K562 (cell line): ENCODE measurements around the gene NFAM1. TPM values are rescaled to one million over a fixed set of nuclear protein-coding genes. Genes with fewer than 3 reads are reported as not detected.

Source experiments
- ATAC-seq: fragments of 200-7000 bp; cut with Tn5 transposase; 3 replicates; pipeline ENCODE4 v1.9.1; 2020; ENCODE audit warnings: moderate library complexity
- BruUV-seq: library from RNA; stranded (reverse); fragments of 400-500 nt; replicated peaks from 2 replicates; lab custom pipeline; 2021; lab: Mats Ljungman, UMichigan
- CTCF ChIA-PET: fragments of 300-600 bp; formaldehyde crosslinking; extraction: SDS; loops from one replicate; lab custom pipeline; 2021; ENCODE audit warnings: low intra/inter-chr PET ratio; lab: Yijun Ruan, JAX
- POLR2A ChIA-PET: fragments of 300-600, 350-650 bp; sonication (Branson Sonifier 250); formaldehyde crosslinking; extraction: SDS; loops from one replicate; lab custom pipeline; 2021; ENCODE audit warnings: antibody characterized with exemption, inconsistent platforms; lab: Yijun Ruan, JAX
- DNase-seq, 4 experiments: peaks; one replicate each; pipeline versions ENCODE4 v3.0.0 to v3.0.0-alpha.2; 2011 to 2018; ENCODE audit warnings: low spot score in 3 of 4, mixed read lengths in 3 of 4; ENCODE audit errors: extremely low read depth in 1 of 4
- FAIRE-seq: peaks from 2 replicates; lab custom pipeline; 2011; peaks lifted over from hg19 to GRCh38; lab: Jason Lieb, UNC
- H2AFZ ChIP-seq: 2 replicates; pipeline ENCODE4 v1.6.0; 2011; ENCODE audit warnings: low read depth, low read length, control low read depth, inconsistent platforms
- H3K27ac ChIP-seq: fragments of 200-600 bp; 3 replicates; pipeline ENCODE4 v1.8.0; 2011; ENCODE audit warnings: low read depth, mild to moderate bottlenecking, control low read depth, inconsistent platforms, low read length, moderate library complexity, mixed read lengths; ENCODE audit errors: extremely low read depth
- H3K27me3 ChIP-seq, 2 experiments: fragments of 300-600 bp in 1 of 2; 2 replicates in 1 of 2; 3 replicates in 1 of 2; pipeline versions ENCODE4 v1.6.0 to v1.8.0; 2011; ENCODE audit warnings: inconsistent platforms in 2 of 2, low read length in 2 of 2, mild to moderate bottlenecking in 1 of 2, mixed read lengths in 1 of 2, moderate library complexity in 1 of 2; ENCODE audit not compliant: control insufficient read depth in 2 of 2, insufficient read depth in 2 of 2
- H3K36me3 ChIP-seq: fragments of 300-600 bp; 3 replicates; pipeline ENCODE4 v1.8.0; 2011; ENCODE audit warnings: mild to moderate bottlenecking, low read length, inconsistent platforms; ENCODE audit not compliant: control insufficient read depth, insufficient read depth
- H3K4me1 ChIP-seq, 2 experiments: fragments of 200-600 bp in 1 of 2; replicated peaks in 1 of 2; 2 replicates in 1 of 2; 3 replicates in 1 of 2; pipeline versions ENCODE4 v1.5.1 to v1.8.0; 2011; ENCODE audit warnings: inconsistent platforms in 2 of 2, low read length in 2 of 2, mild to moderate bottlenecking in 1 of 2, mixed read lengths in 1 of 2, moderate library complexity in 1 of 2; ENCODE audit not compliant: control insufficient read depth in 2 of 2, insufficient read depth in 2 of 2
- H3K4me2 ChIP-seq: 2 replicates; pipeline ENCODE4 v1.6.1; 2011; ENCODE audit warnings: low read length, control low read depth, inconsistent platforms, mixed read lengths; ENCODE audit not compliant: insufficient read depth
- H3K4me3 ChIP-seq: fragments of 200-600 bp; sonication (generic), shearing (Covaris generic); 2 replicates; pipeline ENCODE4 v1.5.1; 2016; ENCODE audit warnings: control low read depth, inconsistent platforms
- H3K79me2 ChIP-seq: fragments of 200-600 bp; 3 replicates; pipeline ENCODE4 v1.8.0; 2011; ENCODE audit warnings: low read length, inconsistent platforms; ENCODE audit not compliant: control insufficient read depth, insufficient read depth
- H3K9ac ChIP-seq, 2 experiments: 2 replicates each; pipeline versions ENCODE4 v1.6.0 to v1.6.1; 2011; ENCODE audit warnings: low read depth in 2 of 2, low read length in 2 of 2, control low read depth in 1 of 2, inconsistent platforms in 1 of 2, mild to moderate bottlenecking in 1 of 2, mixed read lengths in 1 of 2; ENCODE audit not compliant: insufficient read depth in 1 of 2
- H3K9me1 ChIP-seq: one replicate; pipeline ENCODE4 v1.6.0; 2011; ENCODE audit warnings: inconsistent platforms, mild to moderate bottlenecking, low read length, moderate library complexity; ENCODE audit not compliant: control insufficient read depth, insufficient read depth
- H3K9me3 ChIP-seq: replicated peaks from 2 replicates; pipeline ENCODE4 v1.5.1; 2011; ENCODE audit warnings: low read depth, low read length, inconsistent platforms; ENCODE audit not compliant: control insufficient read depth, insufficient read depth
- H4K20me1 ChIP-seq: replicated peaks from 2 replicates; pipeline ENCODE4 v1.6.1; 2011; ENCODE audit warnings: low read length, inconsistent platforms, mixed read lengths; ENCODE audit not compliant: control insufficient read depth, insufficient read depth
- ARHGAP35 ChIP-seq: fragments of 450-650 bp; IDR thresholded peaks from 2 replicates; pipeline ENCODE4 v1.6.1; 2018; ENCODE audit not compliant: partially characterized antibody
- ARID1B ChIP-seq: fragments of 450-650 bp; IDR thresholded peaks from 2 replicates; pipeline ENCODE4 v1.6.1; 2016; ENCODE audit warnings: antibody characterized with exemption, mild to moderate bottlenecking, inconsistent platforms
- CBX5 ChIP-seq: IDR thresholded peaks from 2 replicates; pipeline ENCODE4 v1.6.1; 2014; ENCODE audit warnings: low read depth, borderline replicate concordance
- GTF2F1 ChIP-seq: IDR thresholded peaks from 2 replicates; pipeline ENCODE4 v1.6.1; 2011; ENCODE audit warnings: low read depth, low read length, improper control_type of control experiment
- MED1 ChIP-seq: sonication (generic); formaldehyde crosslinking; IDR thresholded peaks from 2 replicates; pipeline ENCODE4 v1.8.1; 2023; ENCODE audit warnings: missing genetic modification reagents, borderline replicate concordance
- MIER1 ChIP-seq: fragments of 450-650 bp; IDR thresholded peaks from 2 replicates; pipeline ENCODE4 v1.6.1; 2016; ENCODE audit warnings: antibody characterized with exemption, mild to moderate bottlenecking, low read depth
- MYNN ChIP-seq, 2 experiments: sonication (generic); formaldehyde crosslinking in 1 of 2; IDR thresholded peaks; 2 replicates each; pipeline versions ENCODE4 v1.5.0 to v1.6.1; 2016 to 2020; ENCODE audit warnings: antibody characterized with exemption in 1 of 2, missing genetic modification reagents in 1 of 2
- SIN3A ChIP-seq, 2 experiments: fragments of 150-350 bp in 1 of 2; IDR thresholded peaks; 2 replicates each; pipeline ENCODE4 v1.6.1; 2011 to 2016; ENCODE audit warnings: borderline replicate concordance in 2 of 2, low read depth in 2 of 2, low read length in 2 of 2, mild to moderate bottlenecking in 2 of 2, moderate library complexity in 2 of 2; ENCODE audit not compliant: control insufficient read depth in 1 of 2
- ZKSCAN8 ChIP-seq: fragments of 200-800 bp; sonication (Bioruptor generic); IDR thresholded peaks from 2 replicates; pipeline ENCODE4 v1.6.1; 2016; ENCODE audit warnings: missing genetic modification characterization, missing compliant biosample characterization
- ZNF121 ChIP-seq: sonication (generic); formaldehyde crosslinking; conservative IDR thresholded peaks from 2 replicates; pipeline ENCODE4 v1.8.0; 2022; ENCODE audit warnings: missing genetic modification reagents
- ZNF140 ChIP-seq: fragments of 250-450 bp; sonication (Bioruptor Pico); IDR thresholded peaks from 2 replicates; pipeline ENCODE4 v1.8.0; 2021; ENCODE audit warnings: moderate library complexity, mild to moderate bottlenecking, inconsistent platforms
- ZNF431 ChIP-seq: sonication (generic); formaldehyde crosslinking; IDR thresholded peaks from 2 replicates; pipeline ENCODE4 v1.8.0; 2022; ENCODE audit warnings: mild to moderate bottlenecking, missing genetic modification reagents
- ZZZ3 ChIP-seq: fragments of 450-650 bp; IDR thresholded peaks from 2 replicates; pipeline ENCODE4 v1.6.1; 2016; ENCODE audit warnings: antibody characterized with exemption, mild to moderate bottlenecking, moderate library complexity
- WGBS: fragments of 100-300 bp; shearing (Covaris generic); methylation state at CpG from one replicate; pipeline ENCODE4 v1.1.6; 2016; ENCODE audit warnings: low coverage, mixed read lengths; ENCODE audit not compliant: insufficient coverage; ENCODE audit errors: missing lambda C conversion rate; 5-methylcytosine and 5-hydroxymethylcytosine counted together
- in situ Hi-C: fragments of 300-500 bp; cut with MboI; formaldehyde crosslinking; loops from 4 replicates; pipeline ENCODE4 v1.15.0; 2018; ENCODE audit warnings: inconsistent platforms, mixed read lengths
- intact Hi-C: fragments of 100-400 bp; cut with micrococcal nuclease; formaldehyde crosslinking; loops from 2 replicates; pipeline ENCODE4 v1.14.2; 2022
- polyA plus RNA-seq, 8 experiments: library from polyadenylated mRNA; depleted of rRNA in 4 of 8; stranded (reverse) in 5 of 8; unstranded in 3 of 8; fragments of >200 nt; fragmentation: Nextera tagmentation in 2 of 8; fragmentation: Illumina TruSeq in 1 of 8; extraction: Ambion mirVana in 2 of 8; extraction: Trizol in 1 of 8; gene quantifications; 2 replicates each; pipeline versions ENCODE4 v1.2.1 to v1.2.3, GENCODE V29; 2011 to 2014; ENCODE audit warnings: inconsistent platforms in 1 of 8, missing spikeins in 1 of 8
- total RNA-seq, 7 experiments: library from RNA; depleted of rRNA in 6 of 7; stranded (reverse); fragments of >200 nt in 6 of 7; fragmentation: Illumina TruSeq in 2 of 7; extraction: Trizol in 2 of 7; gene quantifications; 2 replicates each; pipeline versions ENCODE4 v1.2.1 to v1.2.3, GENCODE V29; 2011 to 2021; ENCODE audit warnings: low replicate concordance in 1 of 7
- TF ChIP-seq, protein P1 (sequence below): fragments of 450-650 bp; IDR thresholded peaks from 2 replicates; pipeline ENCODE4 v1.6.1; 2016; ENCODE audit warnings: mild to moderate bottlenecking
- TF ChIP-seq, protein P2 (sequence below): fragments of 250-450 bp; sonication (Bioruptor Pico); IDR thresholded peaks from 2 replicates; pipeline ENCODE4 v1.4.0; 2020; ENCODE audit warnings: borderline replicate concordance
- TF ChIP-seq, protein P3 (sequence below): fragments of 250-450 bp; sonication (Bioruptor Pico); IDR thresholded peaks from 2 replicates; pipeline ENCODE4 v1.5.0; 2020; ENCODE audit warnings: mild to moderate bottlenecking, borderline replicate concordance

NFAM1 gene
- total and polyA plus RNA-seq, 9 of the 15 experiments (the other 6 are each of a cell fraction or from before 2014, with no cell fraction given) = 0.01 to 0.18 (median 0.03) TPM; not detected in 5

DNA sequence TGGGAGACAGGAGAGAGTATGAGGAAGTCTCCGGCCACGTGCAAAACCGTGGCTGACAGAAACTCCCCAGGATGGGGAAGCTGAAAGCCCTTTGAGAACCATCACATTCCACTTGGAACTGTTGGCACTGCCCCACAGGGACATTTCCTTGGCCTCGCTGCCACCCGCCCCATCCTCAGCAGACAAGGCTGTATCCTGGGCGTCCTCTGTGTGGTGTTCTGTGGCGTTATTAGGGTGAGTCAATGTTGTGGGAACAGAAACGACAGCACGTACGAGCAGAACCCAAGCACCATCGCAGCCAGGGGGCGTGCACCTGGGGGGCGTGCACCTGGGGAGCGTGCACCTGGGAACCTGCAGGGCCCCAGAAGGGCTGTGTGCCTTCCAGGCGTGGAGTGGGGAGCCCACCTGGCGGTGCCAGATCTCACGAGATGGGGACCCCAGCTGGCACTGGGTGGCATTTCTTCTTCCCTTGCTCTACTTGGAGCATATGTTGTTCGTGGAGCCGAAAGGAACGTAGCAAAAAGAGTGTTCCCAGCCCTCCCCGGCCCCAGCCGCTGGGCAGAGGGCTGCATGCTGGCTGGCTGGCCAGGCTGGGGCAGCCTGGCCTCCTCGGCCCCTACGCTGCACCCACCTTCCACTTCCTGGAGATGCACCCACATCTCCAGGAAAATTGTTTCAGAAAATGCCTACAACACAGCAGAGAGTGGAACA is 35.4 kb downstream of the NFAM1 start:
- no TSS peak for BruUV-seq
- Histone ChIP-seq H3K36me3 (no peaks in the 10 kb centered on the region), H3K79me2 (no peaks in the 10 kb centered on the region), H3K4me2 (no peak overlapping the region), H4K20me1 (no peaks in the 10 kb centered on the region; the same call in 1 of the 2 replicates), H3K9me3 (no peaks in the 10 kb centered on the region), H3K9me1 (no peaks in the 10 kb centered on the region), H3K9ac (no peak overlapping the region), H3K4me3 (no peak overlapping the region), H2AFZ (no peak overlapping the region), H3K27me3 (peaks cover 0 to 4% of the 10 kb centered on the region in 2 experiments; a peak in 2 of 5 replicates), H3K27ac (no peak overlapping the region), H3K4me1 (peaks cover 7 to 20% of the 10 kb centered on the region in 2 experiments; a peak in 4 of 5 replicates)
- WGBS = 7% methylated on average over 10 of the region's 24 CpGs
- CTCF ChIA-PET = no interaction called here
- TF ChIP-seq ARHGAP35 (no peak), ZKSCAN8 (CRISPR knock-in tag) (no peak), MED1 (CRISPR knock-in tag) (no peak), ZNF140 (CRISPR knock-in tag) (no peak), CBX5 (no peak), SIN3A (IDR thresholded peaks at IDR 0.05; ENCODE audit: borderline replicate concordance in 2 of 2, control insufficient read depth in 1 of 2, low read depth in 2 of 2, low read length in 2 of 2) (no peak), ZZZ3 (no peak), MYNN (IDR thresholded peaks at IDR 0.05) (no peak), MYNN (CRISPR knock-in tag; IDR thresholded peaks at IDR 0.05) (no peak), ZNF431 (CRISPR knock-in tag) (no peak), GTF2F1 (no peak), MIER1 (no peak), ARID1B (no peak), ZNF121 (CRISPR knock-in tag) (no peak)
- TF ChIP-seq, protein P1, sequence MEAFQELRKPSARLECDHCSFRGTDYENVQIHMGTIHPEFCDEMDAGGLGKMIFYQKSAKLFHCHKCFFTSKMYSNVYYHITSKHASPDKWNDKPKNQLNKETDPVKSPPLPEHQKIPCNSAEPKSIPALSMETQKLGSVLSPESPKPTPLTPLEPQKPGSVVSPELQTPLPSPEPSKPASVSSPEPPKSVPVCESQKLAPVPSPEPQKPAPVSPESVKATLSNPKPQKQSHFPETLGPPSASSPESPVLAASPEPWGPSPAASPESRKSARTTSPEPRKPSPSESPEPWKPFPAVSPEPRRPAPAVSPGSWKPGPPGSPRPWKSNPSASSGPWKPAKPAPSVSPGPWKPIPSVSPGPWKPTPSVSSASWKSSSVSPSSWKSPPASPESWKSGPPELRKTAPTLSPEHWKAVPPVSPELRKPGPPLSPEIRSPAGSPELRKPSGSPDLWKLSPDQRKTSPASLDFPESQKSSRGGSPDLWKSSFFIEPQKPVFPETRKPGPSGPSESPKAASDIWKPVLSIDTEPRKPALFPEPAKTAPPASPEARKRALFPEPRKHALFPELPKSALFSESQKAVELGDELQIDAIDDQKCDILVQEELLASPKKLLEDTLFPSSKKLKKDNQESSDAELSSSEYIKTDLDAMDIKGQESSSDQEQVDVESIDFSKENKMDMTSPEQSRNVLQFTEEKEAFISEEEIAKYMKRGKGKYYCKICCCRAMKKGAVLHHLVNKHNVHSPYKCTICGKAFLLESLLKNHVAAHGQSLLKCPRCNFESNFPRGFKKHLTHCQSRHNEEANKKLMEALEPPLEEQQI = no peak
- TF ChIP-seq, protein P2, sequence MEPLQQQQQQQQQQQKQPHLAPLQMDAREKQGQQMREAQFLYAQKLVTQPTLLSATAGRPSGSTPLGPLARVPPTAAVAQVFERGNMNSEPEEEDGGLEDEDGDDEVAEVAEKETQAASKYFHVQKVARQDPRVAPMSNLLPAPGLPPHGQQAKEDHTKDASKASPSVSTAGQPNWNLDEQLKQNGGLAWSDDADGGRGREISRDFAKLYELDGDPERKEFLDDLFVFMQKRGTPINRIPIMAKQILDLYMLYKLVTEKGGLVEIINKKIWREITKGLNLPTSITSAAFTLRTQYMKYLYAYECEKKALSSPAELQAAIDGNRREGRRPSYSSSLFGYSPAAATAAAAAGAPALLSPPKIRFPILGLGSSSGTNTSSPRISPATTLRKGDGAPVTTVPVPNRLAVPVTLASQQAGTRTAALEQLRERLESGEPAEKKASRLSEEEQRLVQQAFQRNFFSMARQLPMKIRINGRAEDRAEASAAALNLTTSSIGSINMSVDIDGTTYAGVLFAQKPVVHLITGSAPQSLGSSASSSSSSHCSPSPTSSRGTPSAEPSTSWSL (CRISPR knock-in tag) = no peak
- TF ChIP-seq, protein P3, sequence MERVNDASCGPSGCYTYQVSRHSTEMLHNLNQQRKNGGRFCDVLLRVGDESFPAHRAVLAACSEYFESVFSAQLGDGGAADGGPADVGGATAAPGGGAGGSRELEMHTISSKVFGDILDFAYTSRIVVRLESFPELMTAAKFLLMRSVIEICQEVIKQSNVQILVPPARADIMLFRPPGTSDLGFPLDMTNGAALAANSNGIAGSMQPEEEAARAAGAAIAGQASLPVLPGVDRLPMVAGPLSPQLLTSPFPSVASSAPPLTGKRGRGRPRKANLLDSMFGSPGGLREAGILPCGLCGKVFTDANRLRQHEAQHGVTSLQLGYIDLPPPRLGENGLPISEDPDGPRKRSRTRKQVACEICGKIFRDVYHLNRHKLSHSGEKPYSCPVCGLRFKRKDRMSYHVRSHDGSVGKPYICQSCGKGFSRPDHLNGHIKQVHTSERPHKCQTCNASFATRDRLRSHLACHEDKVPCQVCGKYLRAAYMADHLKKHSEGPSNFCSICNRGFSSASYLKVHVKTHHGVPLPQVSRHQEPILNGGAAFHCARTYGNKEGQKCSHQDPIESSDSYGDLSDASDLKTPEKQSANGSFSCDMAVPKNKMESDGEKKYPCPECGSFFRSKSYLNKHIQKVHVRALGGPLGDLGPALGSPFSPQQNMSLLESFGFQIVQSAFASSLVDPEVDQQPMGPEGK = no peak
- intact Hi-C loops (no loop called here), in situ Hi-C loops (no loop called here)
- ATAC-seq (no peak), FAIRE-seq (no peak), DNase-seq (no peak)
- POLR2A ChIA-PET = no interaction called here
